ENCODE results near the gene IKBIP. TPM values are rescaled to one million over a fixed set of nuclear protein-coding genes. Genes with fewer than 3 reads are reported as not detected.
A peak's percentile ranks its signal among the peaks of the same experiment; 100 is the strongest.

Gene IKBIP
- total and polyA plus RNA-seq, 9 of the 15 experiments (the other 6 are each of a cell fraction or from before 2014, with no cell fraction given), result 3.3 to 19.5 (median 14.9) TPM

- TF ChIP-seq FOXP1 (CRISPR knock-in tag; IDR thresholded peaks at IDR 0.05), result 0 out of 2 replicates have a peak, but pooled peaks have one; percentile 20
- TF ChIP-seq OTX1 (CRISPR knock-in tag; IDR thresholded peaks at IDR 0.05), result no peak
- TF ChIP-seq XRCC5 (IDR thresholded peaks at IDR 0.05; ENCODE audit: low read depth, low read length), result no peak
- TF ChIP-seq ZNF184 (CRISPR knock-in tag; IDR thresholded peaks at IDR 0.05), result no peak
- no peak for TF ChIP-seq DIDO1 (tag; IDR thresholded peaks at IDR 0.05; ENCODE audit: low read depth)
- TF ChIP-seq KDM2B (CRISPR knock-in tag; IDR thresholded peaks at IDR 0.05), result peak; percentile 48; the same call in 1 of the 2 replicates
- TF ChIP-seq USF2 (CRISPR knock-in tag; IDR thresholded peaks at IDR 0.05), result no peak
- TF ChIP-seq MCM2 (IDR thresholded peaks at IDR 0.05; ENCODE audit: low read depth), result no peak
- TF ChIP-seq NRF1 (conservative IDR thresholded peaks at IDR 0.05 in 1 of 2, IDR thresholded peaks at IDR 0.05 in 1 of 2), result peak; percentile 89 to 90
- TF ChIP-seq ZFP1 (CRISPR knock-in tag; IDR thresholded peaks at IDR 0.05), result no peak
- peak; percentile 86 for TF ChIP-seq REST (IDR thresholded peaks at IDR 0.05; ENCODE audit: borderline replicate concordance)
- no peak for TF ChIP-seq REST (CRISPR knock-in tag; IDR thresholded peaks at IDR 0.05; ENCODE audit: low read depth)
- no peak for TF ChIP-seq ZNF277 (CRISPR knock-in tag; IDR thresholded peaks at IDR 0.05; ENCODE audit: borderline replicate concordance)
- TF ChIP-seq ZNF518B (CRISPR knock-in tag; IDR thresholded peaks at IDR 0.05), result no peak
Observed at GRCh38 chr12:98644712-98645571, at the start of gene IKBIP, which contains the start of gene APAF1 (continued).

All from K562 (cell line).